MCF 10A (cell line): ENCODE results near the gene SATB1. TPM values are rescaled to one million over a fixed set of nuclear protein-coding genes. Genes with fewer than 3 reads are reported as not detected.

ENCODE experiments used
- BruUV-seq: library from RNA; stranded (reverse); fragments of 400-500 nt; replicated peaks from 2 replicates; lab custom pipeline; 2021; lab: Mats Ljungman, UMichigan
- CTCF ChIA-PET: fragments of 300-600 bp; sonication (Branson Sonifier 250); formaldehyde crosslinking; extraction: SDS; loops from one replicate; lab custom pipeline; 2021; ENCODE audit warnings: antibody characterized with exemption, inconsistent platforms; lab: Yijun Ruan, JAX
- POLR2A ChIA-PET: fragments of 300-600, 350-650 bp; sonication (Branson Sonifier 250); formaldehyde crosslinking; extraction: SDS; loops from one replicate; lab custom pipeline; 2020; ENCODE audit warnings: antibody characterized with exemption, inconsistent platforms; lab: Yijun Ruan, JAX
- DNase-seq: peaks from one replicate; pipeline ENCODE4 v3.0.0-alpha.2; 2018; ENCODE audit not compliant: unreplicated experiment
- H3K27ac Mint-ChIP-seq: one replicate; pipeline ENCODE4 v1.8.0; 2022; ENCODE audit warnings: mild to moderate bottlenecking, low read depth, mixed read lengths; ENCODE audit not compliant: unreplicated experiment
- H3K27me3 Mint-ChIP-seq: one replicate; pipeline ENCODE4 v1.8.0; 2022; ENCODE audit warnings: mixed read lengths; ENCODE audit not compliant: insufficient read depth, unreplicated experiment
- H3K36me3 Mint-ChIP-seq: one replicate; pipeline ENCODE4 v1.8.0; 2022; ENCODE audit warnings: mild to moderate bottlenecking, moderate library complexity, mixed read lengths; ENCODE audit not compliant: insufficient read depth, unreplicated experiment
- H3K4me1 Mint-ChIP-seq: one replicate; pipeline ENCODE4 v1.8.0; 2022; ENCODE audit warnings: mixed read lengths; ENCODE audit not compliant: insufficient read depth, unreplicated experiment
- H3K4me3 Mint-ChIP-seq: one replicate; pipeline ENCODE4 v1.8.0; 2022; ENCODE audit warnings: mild to moderate bottlenecking, moderate library complexity, mixed read lengths; ENCODE audit not compliant: unreplicated experiment
- H3K9me3 Mint-ChIP-seq: one replicate; pipeline ENCODE4 v1.8.0; 2022; ENCODE audit warnings: mixed read lengths; ENCODE audit not compliant: unreplicated experiment
- intact Hi-C: fragments of 100-400 bp; cut with micrococcal nuclease; formaldehyde crosslinking; loops from 2 replicates; pipeline ENCODE4 v1.14.1; 2022
- total RNA-seq: library from RNA; stranded (reverse); gene quantifications from 2 replicates; pipeline ENCODE4 v1.2.3, GENCODE V29; 2022
- TF ChIP-seq, protein P1 (sequence below): fragments of 200-600 bp; IDR thresholded peaks from one replicate; pipeline ENCODE4 v1.8.0; 2022; ENCODE audit warnings: antibody characterized with exemption, mild to moderate bottlenecking; ENCODE audit not compliant: unreplicated experiment

The SATB1 gene
- total RNA-seq, 1 experiment from 2014 or later: 0.23 TPM

DNA sequence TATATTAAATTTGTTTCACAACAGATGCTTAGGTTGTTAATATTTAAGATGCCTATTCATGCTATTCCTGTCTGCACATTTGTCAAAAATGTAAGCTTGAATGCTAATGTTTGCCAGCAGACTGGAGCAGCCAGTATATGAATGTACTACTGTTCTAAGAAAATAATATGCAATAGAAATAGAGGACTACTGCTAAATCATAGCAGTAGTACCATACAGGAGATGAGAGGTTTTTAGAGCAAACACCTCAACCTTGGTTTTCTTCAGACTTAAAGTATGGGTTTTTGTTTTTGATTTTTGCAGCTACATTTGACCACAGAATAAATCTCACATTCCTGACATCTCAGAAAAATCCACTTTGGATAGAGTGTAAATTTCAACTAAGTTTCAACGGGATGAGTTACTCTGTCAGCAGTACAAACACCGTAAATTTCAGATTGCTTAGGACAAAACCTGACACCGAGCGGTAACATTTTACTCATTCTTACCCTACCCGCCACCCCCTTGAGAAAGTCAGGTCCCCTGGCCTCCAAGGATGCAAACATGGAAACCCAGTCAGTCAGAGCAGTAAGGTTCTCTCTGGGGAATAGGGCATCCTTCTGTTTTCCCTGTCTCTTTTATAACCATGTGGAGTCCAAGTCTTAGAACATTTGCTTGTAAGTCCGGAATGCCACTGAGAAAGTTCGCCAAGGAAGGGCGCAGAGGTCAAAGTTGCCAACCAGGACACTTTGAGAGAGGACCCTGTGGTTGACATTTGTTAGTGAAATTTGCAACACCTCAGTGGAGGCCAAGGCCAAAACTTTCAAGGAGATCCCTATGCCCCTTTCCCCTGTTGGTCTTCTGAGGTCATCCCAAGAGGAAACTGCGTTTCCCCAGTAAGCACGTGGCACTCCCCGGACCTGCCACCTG is 17.9 kb upstream of the SATB1 start:
- no peaks in the 10 kb centered on the region for H3K36me3 Mint-ChIP-seq
- ChIA-PET CTCF (no interaction called here), POLR2A (interaction anchor here (0.6 kb wide), 1 partner anchor 1026 kb away, joined by 3 read pairs; no protein-coding TSS in a partner anchor)
- H3K27me3 Mint-ChIP-seq: peaks cover 94% of the 10 kb centered on the region
- BruUV-seq: no TSS peak
- intact Hi-C loops: no loop called here
- no peak overlapping the region for H3K4me3 Mint-ChIP-seq
- no peaks in the 10 kb centered on the region for H3K9me3 Mint-ChIP-seq
- H3K27ac Mint-ChIP-seq: no peak overlapping the region
- no peaks in the 10 kb centered on the region for H3K4me1 Mint-ChIP-seq
- TF ChIP-seq, protein P1, sequence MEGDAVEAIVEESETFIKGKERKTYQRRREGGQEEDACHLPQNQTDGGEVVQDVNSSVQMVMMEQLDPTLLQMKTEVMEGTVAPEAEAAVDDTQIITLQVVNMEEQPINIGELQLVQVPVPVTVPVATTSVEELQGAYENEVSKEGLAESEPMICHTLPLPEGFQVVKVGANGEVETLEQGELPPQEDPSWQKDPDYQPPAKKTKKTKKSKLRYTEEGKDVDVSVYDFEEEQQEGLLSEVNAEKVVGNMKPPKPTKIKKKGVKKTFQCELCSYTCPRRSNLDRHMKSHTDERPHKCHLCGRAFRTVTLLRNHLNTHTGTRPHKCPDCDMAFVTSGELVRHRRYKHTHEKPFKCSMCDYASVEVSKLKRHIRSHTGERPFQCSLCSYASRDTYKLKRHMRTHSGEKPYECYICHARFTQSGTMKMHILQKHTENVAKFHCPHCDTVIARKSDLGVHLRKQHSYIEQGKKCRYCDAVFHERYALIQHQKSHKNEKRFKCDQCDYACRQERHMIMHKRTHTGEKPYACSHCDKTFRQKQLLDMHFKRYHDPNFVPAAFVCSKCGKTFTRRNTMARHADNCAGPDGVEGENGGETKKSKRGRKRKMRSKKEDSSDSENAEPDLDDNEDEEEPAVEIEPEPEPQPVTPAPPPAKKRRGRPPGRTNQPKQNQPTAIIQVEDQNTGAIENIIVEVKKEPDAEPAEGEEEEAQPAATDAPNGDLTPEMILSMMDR: no peak
- no peak for DNase-seq

DNA sequence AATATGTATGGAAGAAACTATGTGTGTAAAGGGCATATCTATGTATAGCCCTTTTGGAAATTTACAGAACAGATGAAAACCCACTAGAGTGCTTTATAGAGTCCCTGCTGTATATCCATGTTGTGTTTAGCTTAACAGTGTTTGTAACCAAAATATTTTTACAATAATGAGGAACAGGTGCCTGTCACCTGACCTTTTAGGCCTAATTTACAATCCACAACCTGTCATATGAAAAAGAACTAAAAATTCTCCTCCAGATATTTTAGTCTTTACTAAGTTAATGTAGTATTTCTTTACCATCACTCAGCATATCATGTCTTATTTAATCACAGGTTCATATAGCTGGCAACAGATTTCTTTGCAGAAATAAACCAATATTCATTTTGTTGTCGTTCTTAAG is 16.4 kb upstream of the SATB1 start:
- TF ChIP-seq, protein P1: no peak
- Mint-ChIP-seq H3K4me3 (no peak overlapping the region), H3K9me3 (no peaks in the 10 kb centered on the region), H3K36me3 (no peaks in the 10 kb centered on the region), H3K27me3 (peaks cover 88% of the 10 kb centered on the region), H3K4me1 (no peaks in the 10 kb centered on the region), H3K27ac (no peak overlapping the region)
- DNase-seq: no peak
- ChIA-PET CTCF (interaction anchor here (0.6 to 0.7 kb wide), 2 partner anchors 366 to 1229 kb away, joined by 3 to 4 read pairs; no protein-coding TSS in a partner anchor), POLR2A (interaction anchor here (1.1 kb wide), 1 partner anchor 9 kb away, joined by 3 read pairs; no protein-coding TSS in a partner anchor)
- no TSS peak for BruUV-seq
- intact Hi-C loops: no loop called here

DNA sequence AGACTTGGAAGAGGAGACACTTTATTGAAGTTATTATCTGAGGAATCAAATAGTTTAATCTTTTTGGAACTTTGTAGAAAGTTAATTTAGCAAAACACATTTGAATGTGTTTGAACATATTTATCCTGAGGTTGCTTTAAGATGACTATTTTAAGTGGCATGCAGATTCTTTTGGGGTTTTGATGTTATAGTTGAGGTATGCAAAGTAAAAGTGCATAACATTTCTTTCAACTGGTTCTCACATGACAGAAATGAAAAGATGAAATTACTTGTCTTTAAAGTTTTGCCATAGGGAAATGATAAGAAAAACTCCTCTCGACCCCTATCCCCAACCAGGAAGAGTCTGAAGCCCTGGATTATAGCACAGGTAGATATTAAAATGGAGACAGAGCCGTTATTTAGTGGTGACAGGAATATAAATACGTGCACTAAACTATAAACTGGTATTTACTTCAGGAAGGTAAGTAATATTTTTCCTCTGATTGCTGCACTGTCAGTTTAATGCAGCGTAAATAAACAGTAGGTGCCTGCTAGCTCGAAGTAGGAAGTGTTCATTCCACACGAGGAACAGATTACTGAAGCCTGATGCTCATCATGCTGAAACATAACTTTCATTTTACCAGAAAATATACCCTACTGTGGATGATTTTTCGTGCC is 15.1 kb upstream of the SATB1 start:
- Mint-ChIP-seq H3K27ac (no peak overlapping the region), H3K9me3 (no peaks in the 10 kb centered on the region), H3K4me3 (no peak overlapping the region), H3K4me1 (no peaks in the 10 kb centered on the region), H3K36me3 (no peaks in the 10 kb centered on the region), H3K27me3 (peaks cover 88% of the 10 kb centered on the region)
- no TSS peak for BruUV-seq
- TF ChIP-seq, protein P1: no peak
- ChIA-PET POLR2A (no interaction called here), CTCF (no interaction called here)
- intact Hi-C loops: no loop called here
- DNase-seq: no peak

GRCh38 chr3:18439281-18439680 is 14.1 kb upstream of the SATB1 start:
- TF ChIP-seq, protein P1: no peak
- Mint-ChIP-seq H3K9me3 (no peaks in the 10 kb centered on the region), H3K4me1 (no peaks in the 10 kb centered on the region), H3K36me3 (no peaks in the 10 kb centered on the region), H3K27ac (no peak overlapping the region), H3K27me3 (peaks cover 86% of the 10 kb centered on the region), H3K4me3 (no peak overlapping the region)
- BruUV-seq: no TSS peak
- POLR2A ChIA-PET: no interaction called here
- CTCF ChIA-PET: no interaction called here
- intact Hi-C loops: no loop called here
- DNase-seq: no peak
